GM12874 (cell line): ENCODE results near the gene STX3.

Experiments
- CTCF ChIP-seq: IDR thresholded peaks from 2 replicates; pipeline ENCODE4 v1.5.1; 2011; ENCODE audit warnings: low read depth, mild to moderate bottlenecking, control low read depth, low read length, moderate library complexity; ENCODE audit not compliant: insufficient read depth

Gene STX3

GRCh38 chr11:59769828-59770227 lies 14.7 kb downstream of the STX3 start:
- no peak for TF ChIP-seq CTCF

DNA sequence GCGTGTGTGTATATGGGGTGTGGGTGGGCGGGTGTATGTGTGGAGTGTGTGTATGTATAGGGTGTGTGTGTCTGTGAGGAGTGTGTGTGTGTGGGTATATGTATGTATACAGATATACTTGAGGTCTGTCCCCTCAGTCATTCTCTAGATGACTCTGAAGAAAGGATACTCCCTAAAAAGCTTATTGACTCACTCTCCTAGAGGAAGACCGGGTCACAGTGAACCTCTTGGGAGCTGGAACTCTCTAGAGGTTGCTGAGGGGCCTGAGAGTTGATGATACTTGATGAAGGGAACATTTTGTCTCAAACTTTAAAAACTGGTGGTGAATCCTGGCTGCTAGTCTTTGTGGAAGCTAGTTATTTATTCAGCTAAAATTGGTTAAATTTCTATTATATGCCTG lies 15.1 kb downstream of the STX3 start:
- TF ChIP-seq CTCF = no peak

DNA sequence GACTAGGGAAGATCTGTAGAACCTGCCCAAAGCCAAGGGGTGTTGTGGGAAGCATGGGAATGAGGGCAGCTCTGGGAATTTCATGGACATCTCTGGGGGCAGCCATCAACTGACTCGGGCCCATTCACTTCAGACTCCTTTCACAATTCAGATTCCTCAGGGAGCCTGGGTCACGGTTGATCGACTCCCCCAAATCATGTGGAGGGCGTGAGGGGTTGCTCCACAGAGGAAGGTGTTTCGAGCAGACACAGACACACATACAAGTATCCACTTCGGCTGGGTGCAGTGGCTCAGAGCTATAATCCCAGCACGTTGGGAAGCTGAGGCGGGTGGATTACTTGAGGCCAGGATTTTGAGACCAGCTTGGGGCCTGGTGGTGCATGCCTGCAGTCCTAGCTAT lies 15.7 kb downstream of the STX3 start:
- no peak for TF ChIP-seq CTCF

GRCh38 chr11:59771605-59772004 lies 16.4 kb downstream of the STX3 start:
- no peak for TF ChIP-seq CTCF

- no peak for TF ChIP-seq CTCF
Observed at GRCh38 chr11:59773083-59773440, 17.9 kb downstream of the STX3 start.

DNA sequence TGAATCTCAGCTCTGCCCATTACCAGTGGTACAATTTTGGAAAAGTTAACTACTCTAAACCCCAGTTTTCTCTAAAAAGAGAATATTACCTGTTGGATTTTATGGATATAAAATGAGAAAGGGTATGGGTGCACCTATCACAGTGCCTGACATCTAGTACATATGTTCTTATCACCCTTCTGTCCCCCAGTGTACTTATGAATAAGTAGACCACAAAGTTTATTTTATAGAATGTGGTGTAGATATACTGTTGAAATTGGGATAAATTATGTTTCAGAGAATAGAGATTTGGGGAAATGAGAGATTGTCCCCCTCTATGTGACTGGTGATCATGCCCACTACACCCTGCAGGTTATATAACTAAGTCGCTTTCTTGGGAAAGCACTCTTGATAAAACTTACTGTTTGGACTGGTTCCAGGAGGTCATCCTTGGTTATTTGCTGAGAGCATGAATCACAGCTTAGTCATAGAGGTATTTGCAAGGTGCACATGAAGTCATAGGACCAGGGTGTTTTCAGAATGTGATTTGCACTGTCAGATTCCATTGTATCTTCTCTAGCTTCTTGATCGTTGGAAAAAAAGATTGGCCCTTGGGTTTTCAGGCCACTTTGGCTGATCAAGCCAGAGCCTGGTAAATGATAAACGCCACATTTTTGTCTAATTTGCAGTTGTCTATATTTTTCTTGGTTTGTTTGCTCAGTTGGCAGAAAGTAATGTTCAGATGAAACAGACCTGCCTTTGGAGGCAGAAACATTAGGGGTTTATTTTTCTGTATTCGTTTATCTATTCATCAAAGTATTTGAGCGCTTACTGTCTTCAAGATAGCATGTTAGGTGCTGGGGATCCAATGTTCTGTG lies 21.3 kb downstream of the STX3 start:
- TF ChIP-seq CTCF = no peak

- no peak for TF ChIP-seq CTCF
Observed at GRCh38 chr11:59777104-59777503, 21.9 kb downstream of the STX3 start.

DNA sequence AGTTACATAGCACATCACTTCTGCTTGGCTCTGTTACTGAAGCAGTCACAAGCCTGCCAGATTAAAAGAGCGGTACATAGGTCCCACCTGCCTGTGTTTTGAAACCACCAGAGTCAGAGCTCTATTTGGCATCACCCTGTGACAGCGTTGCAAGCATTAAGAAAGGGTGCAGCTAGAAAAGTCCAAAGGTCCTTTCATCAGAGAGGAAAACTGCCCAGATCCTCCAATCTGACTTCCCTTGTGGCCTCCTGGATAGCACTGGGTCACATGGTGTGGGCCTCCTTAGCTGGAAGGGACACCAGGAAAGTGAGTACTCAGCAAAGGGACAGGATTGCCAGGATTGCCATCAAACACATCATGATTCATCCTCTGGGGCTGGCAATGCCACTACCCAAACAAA lies 22.9 kb downstream of the STX3 start:
- TF ChIP-seq CTCF = no peak
